Measurements from ENCODE around the gene LDLRAD4.

The LDLRAD4 gene

GRCh38 chr18:13412901-13413300, 194.3 kb downstream of the LDLRAD4 start:
- no peak for TF ChIP-seq FOXK2 (IDR thresholded peaks at IDR 0.05)
- no peak for TF ChIP-seq SUZ12 (IDR thresholded peaks at IDR 0.05)
- no peak for TF ChIP-seq HDGF (IDR thresholded peaks at IDR 0.05; ENCODE audit: borderline replicate concordance)
- no peak for TF ChIP-seq ARNT (IDR thresholded peaks at IDR 0.05)
- TF ChIP-seq CTBP1 (IDR thresholded peaks at IDR 0.05; ENCODE audit: borderline replicate concordance) = no peak
- TF ChIP-seq, protein P1, sequence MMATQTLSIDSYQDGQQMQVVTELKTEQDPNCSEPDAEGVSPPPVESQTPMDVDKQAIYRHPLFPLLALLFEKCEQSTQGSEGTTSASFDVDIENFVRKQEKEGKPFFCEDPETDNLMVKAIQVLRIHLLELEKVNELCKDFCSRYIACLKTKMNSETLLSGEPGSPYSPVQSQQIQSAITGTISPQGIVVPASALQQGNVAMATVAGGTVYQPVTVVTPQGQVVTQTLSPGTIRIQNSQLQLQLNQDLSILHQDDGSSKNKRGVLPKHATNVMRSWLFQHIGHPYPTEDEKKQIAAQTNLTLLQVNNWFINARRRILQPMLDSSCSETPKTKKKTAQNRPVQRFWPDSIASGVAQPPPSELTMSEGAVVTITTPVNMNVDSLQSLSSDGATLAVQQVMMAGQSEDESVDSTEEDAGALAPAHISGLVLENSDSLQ (IDR thresholded peaks at IDR 0.05) = no peak
- TF ChIP-seq ELF4 (IDR thresholded peaks at IDR 0.05) = no peak
- no peak for TF ChIP-seq L3MBTL2 (conservative IDR thresholded peaks at IDR 0.05)
- TF ChIP-seq NFRKB (IDR thresholded peaks at IDR 0.05) = no peak
- no peak for TF ChIP-seq LEF1 (IDR thresholded peaks at IDR 0.05; ENCODE audit: borderline replicate concordance)
- TF ChIP-seq FOXA1 (IDR thresholded peaks at IDR 0.05) = no peak
- TF ChIP-seq FOXM1 (IDR thresholded peaks at IDR 0.05; ENCODE audit: borderline replicate concordance) = no peak
- no peak for TF ChIP-seq SP1 (IDR thresholded peaks at IDR 0.05)
- no peak for TF ChIP-seq ZNF384 (IDR thresholded peaks at IDR 0.05)
- TF ChIP-seq TARDBP (IDR thresholded peaks at IDR 0.05) = no peak
- no peak for TF ChIP-seq BHLHE40 (IDR thresholded peaks at IDR 0.05; ENCODE audit: borderline replicate concordance)
- ChIA-PET CTCF (no interaction called here), POLR2A (no interaction called here)
- DNase-seq (ENCODE audit: extremely low spot score) = no peak

DNA sequence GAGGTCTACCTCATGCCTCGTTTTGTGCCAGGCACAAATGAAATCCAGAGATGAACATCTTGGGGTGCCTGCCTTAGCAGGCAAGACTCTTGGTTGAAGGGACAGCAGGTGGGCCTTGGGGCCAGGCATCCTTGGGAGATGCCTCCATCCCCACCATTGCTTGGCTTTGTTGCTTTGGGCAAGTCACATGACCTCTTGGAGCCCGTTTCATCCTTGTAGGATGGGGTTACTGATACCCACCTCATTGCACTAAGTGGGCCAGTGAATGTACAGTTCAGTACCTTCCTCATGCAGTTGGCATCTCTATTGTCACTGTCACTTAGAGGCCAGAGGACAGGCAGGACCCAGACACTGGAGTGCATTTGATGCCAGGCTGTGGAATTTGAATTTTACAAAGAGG, 195.5 kb downstream of the LDLRAD4 start:
- no peak for DNase-seq (ENCODE audit: extremely low spot score)
- ChIA-PET POLR2A (no interaction called here), CTCF (no interaction called here)
- TF ChIP-seq LEF1 (IDR thresholded peaks at IDR 0.05; ENCODE audit: borderline replicate concordance) = no peak
- TF ChIP-seq FOXA1 (IDR thresholded peaks at IDR 0.05) = no peak
- no peak for TF ChIP-seq FOXK2 (IDR thresholded peaks at IDR 0.05)
- no peak for TF ChIP-seq FOXM1 (IDR thresholded peaks at IDR 0.05; ENCODE audit: borderline replicate concordance)
- no peak for TF ChIP-seq L3MBTL2 (conservative IDR thresholded peaks at IDR 0.05)
- TF ChIP-seq SP1 (IDR thresholded peaks at IDR 0.05) = no peak
- no peak for TF ChIP-seq TARDBP (IDR thresholded peaks at IDR 0.05)
- TF ChIP-seq BHLHE40 (IDR thresholded peaks at IDR 0.05; ENCODE audit: borderline replicate concordance) = no peak
- no peak for TF ChIP-seq NFRKB (IDR thresholded peaks at IDR 0.05)
- TF ChIP-seq HDGF (IDR thresholded peaks at IDR 0.05; ENCODE audit: borderline replicate concordance) = no peak
- no peak for TF ChIP-seq ELF4 (IDR thresholded peaks at IDR 0.05)
- no peak for TF ChIP-seq CTBP1 (IDR thresholded peaks at IDR 0.05; ENCODE audit: borderline replicate concordance)
- TF ChIP-seq SUZ12 (IDR thresholded peaks at IDR 0.05) = no peak
- no peak for TF ChIP-seq ZNF384 (IDR thresholded peaks at IDR 0.05)
- TF ChIP-seq ARNT (IDR thresholded peaks at IDR 0.05) = no peak
- TF ChIP-seq, protein P1 (IDR thresholded peaks at IDR 0.05) = no peak

DNA sequence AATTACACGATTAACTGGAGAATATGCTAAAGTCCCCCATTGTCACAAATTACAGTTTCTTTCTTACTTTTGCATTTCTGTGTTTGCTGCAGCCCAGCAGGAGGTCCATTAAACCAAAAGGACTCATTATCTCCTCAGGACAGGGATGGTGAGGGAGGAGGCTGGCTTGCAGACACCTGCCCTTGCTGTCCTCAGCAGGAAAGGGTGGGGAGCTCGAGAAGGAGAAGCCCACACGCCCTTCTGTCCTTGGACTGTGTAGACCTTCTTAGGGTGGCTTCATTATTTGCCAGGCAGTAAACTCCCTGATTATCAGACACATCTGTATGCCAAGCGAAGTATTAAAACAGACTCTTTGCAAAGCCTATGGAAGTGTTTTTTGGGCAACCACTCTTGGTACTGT, 196.0 kb downstream of the LDLRAD4 start:
- TF ChIP-seq SP1 (IDR thresholded peaks at IDR 0.05) = no peak
- no peak for TF ChIP-seq L3MBTL2 (conservative IDR thresholded peaks at IDR 0.05)
- TF ChIP-seq FOXM1 (IDR thresholded peaks at IDR 0.05; ENCODE audit: borderline replicate concordance) = no peak
- TF ChIP-seq ZNF384 (IDR thresholded peaks at IDR 0.05) = no peak
- no peak for TF ChIP-seq FOXK2 (IDR thresholded peaks at IDR 0.05)
- no peak for TF ChIP-seq NFRKB (IDR thresholded peaks at IDR 0.05)
- TF ChIP-seq ARNT (IDR thresholded peaks at IDR 0.05) = no peak
- ChIA-PET POLR2A (no interaction called here), CTCF (no interaction called here)
- no peak for DNase-seq (ENCODE audit: extremely low spot score)

- TF ChIP-seq ARNT (IDR thresholded peaks at IDR 0.05) (no peak), FOXK2 (IDR thresholded peaks at IDR 0.05) (no peak), BHLHE40 (IDR thresholded peaks at IDR 0.05; ENCODE audit: borderline replicate concordance) (no peak), FOXM1 (IDR thresholded peaks at IDR 0.05; ENCODE audit: borderline replicate concordance) (no peak), CTBP1 (IDR thresholded peaks at IDR 0.05; ENCODE audit: borderline replicate concordance) (no peak), L3MBTL2 (conservative IDR thresholded peaks at IDR 0.05) (no peak), LEF1 (IDR thresholded peaks at IDR 0.05; ENCODE audit: borderline replicate concordance) (no peak), ELF4 (IDR thresholded peaks at IDR 0.05) (no peak), SUZ12 (IDR thresholded peaks at IDR 0.05) (no peak), FOXA1 (IDR thresholded peaks at IDR 0.05) (no peak), TARDBP (IDR thresholded peaks at IDR 0.05) (no peak)
- TF ChIP-seq, protein P1 (IDR thresholded peaks at IDR 0.05) = no peak
- CTCF ChIA-PET = no interaction called here
- POLR2A ChIA-PET = no interaction called here
- no peak for DNase-seq (ENCODE audit: extremely low spot score)
Observed at GRCh38 chr18:13415736-13416135, 197.2 kb downstream of the LDLRAD4 start.

DNA sequence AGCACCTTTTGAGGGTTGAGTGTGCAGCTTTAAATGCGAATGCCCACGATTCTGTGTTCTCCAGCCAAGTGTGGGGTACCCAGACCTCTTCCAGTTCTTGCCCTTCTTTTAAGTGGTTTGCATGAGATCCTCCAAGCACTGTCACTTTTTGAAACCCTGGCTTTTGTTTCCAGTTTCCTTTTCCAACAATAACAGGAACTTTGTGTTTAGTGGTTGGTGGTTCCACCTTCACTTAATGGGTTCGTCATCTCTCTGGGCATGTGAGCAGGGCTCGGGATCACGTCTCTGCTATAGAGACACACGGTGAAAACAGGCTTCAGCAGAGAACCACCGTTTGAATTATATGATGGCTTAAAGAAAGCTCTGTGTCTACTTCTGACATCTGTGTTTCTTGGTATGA, 197.6 kb downstream of the LDLRAD4 start:
- TF ChIP-seq L3MBTL2 (conservative IDR thresholded peaks at IDR 0.05) (no peak), ARNT (IDR thresholded peaks at IDR 0.05) (no peak), FOXK2 (IDR thresholded peaks at IDR 0.05) (no peak), LEF1 (IDR thresholded peaks at IDR 0.05; ENCODE audit: borderline replicate concordance) (no peak), BHLHE40 (IDR thresholded peaks at IDR 0.05; ENCODE audit: borderline replicate concordance) (no peak), ELF4 (IDR thresholded peaks at IDR 0.05) (no peak), HDGF (IDR thresholded peaks at IDR 0.05; ENCODE audit: borderline replicate concordance) (no peak), ZNF384 (IDR thresholded peaks at IDR 0.05) (no peak), CTBP1 (IDR thresholded peaks at IDR 0.05; ENCODE audit: borderline replicate concordance) (no peak), FOXA1 (IDR thresholded peaks at IDR 0.05) (no peak), SP1 (IDR thresholded peaks at IDR 0.05) (no peak), SUZ12 (IDR thresholded peaks at IDR 0.05) (no peak), FOXM1 (IDR thresholded peaks at IDR 0.05; ENCODE audit: borderline replicate concordance) (no peak)
- TF ChIP-seq, protein P1 (IDR thresholded peaks at IDR 0.05) = no peak
- no peak for DNase-seq (ENCODE audit: extremely low spot score)
- ChIA-PET CTCF (no interaction called here), POLR2A (no interaction called here)

Data from HEK293T (cell line).